T-helper 1 cell (primary cell): ENCODE data around the gene SAP25.
"Not testable (repeated sequence)": the region's sequence is repeated elsewhere in the genome, so short reads cannot be mapped to it uniquely, and the experiment has no call there.

Experiments used
- DNase-seq, 5 donors: peaks; one replicate each; pipeline ENCODE4 v3.0.0-alpha.2; 2012 to 2020

The SAP25 gene

GRCh38 chr7:100575206-100575631 lies 1.5 kb upstream of the SAP25 start:
- DNase-seq = no peak

- no peak for DNase-seq
Measured at GRCh38 chr7:100574362-100575205, 884 bp upstream of the SAP25 start.

GRCh38 chr7:100572949-100573675 lies 588 bp downstream of the SAP25 start:
- no peak for DNase-seq

DNA sequence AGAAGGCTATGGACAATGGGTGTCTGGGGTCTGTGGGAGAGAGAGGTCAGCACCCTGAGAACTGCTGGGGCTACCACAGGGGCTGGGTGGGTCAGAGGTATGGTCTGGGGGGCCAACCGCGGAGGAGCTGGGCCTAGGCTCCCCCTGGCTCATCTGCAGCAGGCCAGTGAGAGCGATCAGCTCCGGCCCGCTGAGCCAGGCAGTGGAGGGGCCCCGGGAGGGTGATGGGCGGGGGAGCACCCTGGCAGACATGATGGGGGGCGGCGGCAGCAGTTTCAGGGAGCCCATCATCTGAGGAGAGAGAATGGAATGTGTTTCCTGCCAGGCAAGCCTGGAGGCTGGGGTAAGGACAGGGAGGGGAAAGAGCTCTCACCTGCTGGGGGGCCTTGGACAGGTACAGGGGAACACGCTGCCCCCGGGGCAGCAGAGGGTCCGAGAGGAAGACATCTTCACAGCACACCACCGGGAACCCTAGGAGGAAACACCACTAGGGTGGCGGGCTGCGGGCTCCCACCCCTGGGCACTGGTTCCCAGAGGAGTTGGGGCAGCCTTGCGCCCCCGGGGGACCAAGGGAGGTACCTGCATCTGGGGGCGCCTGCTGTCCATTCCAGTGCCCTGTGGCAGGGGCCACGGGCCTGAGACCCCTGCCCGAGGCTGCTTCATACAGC lies 1.3 kb downstream of the SAP25 start:
- DNase-seq = no peak

DNA sequence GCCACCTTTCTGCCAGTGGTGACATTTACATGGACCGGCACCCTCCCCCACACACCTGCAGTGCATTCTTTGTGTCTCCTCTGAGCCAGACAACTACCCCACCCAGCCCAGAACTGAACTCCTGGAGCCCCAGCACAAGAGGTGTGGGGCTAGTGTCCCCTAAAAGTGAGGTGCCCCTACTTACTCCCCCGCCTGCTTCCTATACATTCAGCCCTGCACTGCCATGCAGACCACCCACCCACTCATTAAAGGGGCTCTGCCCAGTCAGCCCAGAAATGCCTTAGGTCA lies 1.9 kb downstream of the SAP25 start:
- DNase-seq = no peak

GRCh38 chr7:100570954-100571828 lies 2.5 kb downstream of the SAP25 start:
- no peak for DNase-seq

- DNase-seq = peak in 3 of 5 donors; percentile 39 to 48 (median 44)
Measured at GRCh38 chr7:100568896-100569844, 4.5 kb downstream of the SAP25 start.

GRCh38 chr7:100568176-100568895 lies 5.4 kb downstream of the SAP25 start:
- DNase-seq = no peak

GRCh38 chr7:100567751-100568175 lies 5.9 kb downstream of the SAP25 start:
- no peak for DNase-seq

GRCh38 chr7:100567031-100567730 lies 6.5 kb downstream of the SAP25 start:
- no peak for DNase-seq

DNA sequence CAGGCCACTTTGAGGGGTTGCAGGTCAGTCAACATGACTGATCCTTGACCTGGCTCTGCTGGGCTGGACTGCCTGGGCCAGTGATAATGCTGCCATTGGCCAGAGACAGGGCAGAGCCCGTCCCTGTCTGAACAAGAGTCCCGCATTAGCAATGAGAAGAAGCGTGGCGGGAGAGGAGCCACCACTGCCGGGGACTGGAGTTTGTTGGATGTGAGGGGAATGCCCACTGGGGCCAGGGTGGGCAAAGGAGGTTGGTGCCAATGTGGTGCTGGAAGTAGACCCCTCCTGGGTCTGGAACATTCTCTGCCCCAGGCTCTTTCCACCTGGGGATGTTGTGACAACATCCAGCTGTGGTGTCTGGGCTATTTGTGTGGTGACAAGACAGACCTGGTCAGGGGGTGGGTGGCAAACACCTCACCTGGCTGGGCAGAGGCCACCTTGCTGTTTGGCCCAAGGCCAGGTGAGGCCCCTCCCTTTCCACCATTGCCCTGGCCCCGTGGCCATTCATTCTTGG lies 7.6 kb downstream of the SAP25 start:
- DNase-seq = no peak

- DNase-seq = no peak
Measured at GRCh38 chr7:100565133-100565571, 8.5 kb downstream of the SAP25 start.

DNA sequence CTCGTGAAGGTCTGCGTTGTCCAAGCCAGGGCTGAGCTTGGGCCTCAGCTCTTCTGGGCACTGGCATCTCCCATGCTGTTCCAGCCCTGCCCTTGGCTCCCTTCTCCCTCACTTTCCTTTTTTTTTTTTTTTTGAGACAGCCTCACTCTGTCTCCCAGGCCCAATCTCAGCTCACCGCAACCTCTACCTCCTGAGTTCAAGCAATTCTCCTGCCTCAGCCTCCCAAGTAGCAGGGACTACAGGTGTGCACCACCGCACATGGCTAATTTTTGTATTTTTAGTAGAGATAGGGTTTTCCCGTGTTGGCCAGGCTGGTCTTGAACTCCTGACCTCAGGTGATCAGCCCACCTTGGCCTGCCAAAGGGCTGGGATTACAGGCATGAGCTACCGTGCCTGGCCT lies 9.3 kb downstream of the SAP25 start:
- not testable (repeated sequence) for DNase-seq

DNA sequence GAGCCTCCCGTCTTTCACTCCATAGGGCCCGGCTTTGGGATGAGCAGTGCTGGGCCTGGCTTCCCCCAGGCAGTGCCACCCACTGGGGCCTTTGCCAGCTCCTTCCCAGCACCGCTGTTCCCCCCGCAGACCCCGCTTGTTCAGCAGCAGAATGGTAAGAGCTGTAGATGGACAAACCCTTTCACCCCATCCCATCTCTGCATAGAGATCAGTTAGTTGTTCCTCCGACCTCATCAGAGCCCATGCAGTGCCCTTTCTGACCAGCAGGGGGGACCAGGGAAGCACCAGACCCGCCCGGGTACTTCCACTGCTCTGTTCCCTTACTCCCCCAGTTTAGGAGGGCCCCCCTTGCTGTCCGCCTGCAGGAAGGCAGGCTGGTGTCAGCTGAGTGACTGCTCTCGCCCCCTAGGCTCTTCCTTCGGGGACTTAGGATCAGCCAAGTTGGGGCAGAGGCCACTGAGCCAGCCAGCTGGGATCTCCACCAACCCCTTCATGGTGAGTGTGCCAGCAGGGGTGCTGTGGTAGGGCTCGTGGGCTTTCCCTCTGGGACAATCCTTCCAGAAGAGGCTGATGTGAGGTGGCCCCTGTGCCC lies 9.8 kb downstream of the SAP25 start:
- peak; percentile 55 to 80 (median 68) for DNase-seq

DNA sequence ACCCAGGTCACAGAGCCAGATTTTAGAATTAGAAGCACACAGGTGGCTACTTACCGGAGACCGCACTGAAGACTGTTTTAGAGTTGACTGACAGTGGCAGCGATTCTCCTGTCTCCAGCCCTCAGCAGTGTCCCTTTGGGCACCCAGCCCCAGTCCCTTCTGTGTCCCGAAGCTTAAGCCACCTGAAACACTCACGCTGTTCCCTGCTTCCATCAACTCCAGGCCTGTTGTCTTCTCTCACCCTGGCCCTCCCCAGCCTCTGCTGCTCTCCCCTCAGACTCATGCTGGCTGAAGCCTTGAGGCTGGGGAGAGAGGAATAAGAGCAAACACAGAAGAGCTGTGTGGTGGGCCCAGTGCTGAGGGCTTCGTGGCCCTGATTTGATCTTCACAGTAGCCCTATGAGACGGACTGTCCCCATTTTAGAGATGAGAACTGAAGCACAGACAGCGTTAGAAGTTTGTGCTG lies 10.6 kb downstream of the SAP25 start:
- DNase-seq = no peak

DNA sequence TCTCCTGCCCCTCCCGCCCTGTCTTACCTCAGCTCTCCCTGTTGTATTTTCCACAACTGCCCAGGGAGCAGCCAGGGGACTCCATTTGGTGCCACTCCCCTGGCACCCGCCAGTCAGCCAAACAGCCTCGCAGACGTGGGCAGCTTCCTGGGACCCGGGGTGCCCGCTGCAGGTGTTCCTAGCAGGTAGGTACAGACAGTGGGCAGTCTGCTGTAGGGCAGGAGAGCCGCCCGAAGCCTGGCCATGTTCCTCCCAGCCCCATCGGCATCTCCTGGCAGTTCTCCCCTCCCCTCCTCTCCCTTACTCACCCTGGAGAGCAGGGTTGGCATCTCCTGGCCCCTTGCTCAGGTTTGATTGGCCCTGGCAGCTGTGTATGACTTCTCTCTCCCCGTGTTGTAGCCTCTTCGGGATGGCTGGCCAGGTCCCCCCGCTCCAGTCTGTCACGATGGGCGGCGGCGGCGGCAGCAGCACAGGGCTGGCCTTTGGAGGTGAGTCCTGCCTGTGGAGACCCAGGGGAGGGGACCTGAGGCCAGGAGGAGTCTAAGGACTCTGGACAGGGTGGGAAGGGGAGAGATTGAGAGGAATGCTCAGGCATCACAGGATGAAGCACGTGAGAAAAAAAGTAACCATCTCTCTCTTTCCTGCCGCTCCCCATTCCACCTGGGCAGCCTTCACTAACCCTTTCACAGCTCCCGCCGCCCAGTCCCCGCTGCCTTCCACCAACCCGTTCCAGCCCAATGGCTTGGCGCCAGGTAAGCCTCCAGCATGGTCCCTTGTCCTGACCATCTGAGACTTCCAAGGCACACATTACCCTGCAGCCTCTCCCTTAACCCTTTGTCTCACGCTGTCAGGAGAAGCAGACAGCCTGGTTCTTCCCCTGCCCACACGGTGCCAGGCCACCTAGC lies 11.3 kb downstream of the SAP25 start:
- DNase-seq = no peak

DNA sequence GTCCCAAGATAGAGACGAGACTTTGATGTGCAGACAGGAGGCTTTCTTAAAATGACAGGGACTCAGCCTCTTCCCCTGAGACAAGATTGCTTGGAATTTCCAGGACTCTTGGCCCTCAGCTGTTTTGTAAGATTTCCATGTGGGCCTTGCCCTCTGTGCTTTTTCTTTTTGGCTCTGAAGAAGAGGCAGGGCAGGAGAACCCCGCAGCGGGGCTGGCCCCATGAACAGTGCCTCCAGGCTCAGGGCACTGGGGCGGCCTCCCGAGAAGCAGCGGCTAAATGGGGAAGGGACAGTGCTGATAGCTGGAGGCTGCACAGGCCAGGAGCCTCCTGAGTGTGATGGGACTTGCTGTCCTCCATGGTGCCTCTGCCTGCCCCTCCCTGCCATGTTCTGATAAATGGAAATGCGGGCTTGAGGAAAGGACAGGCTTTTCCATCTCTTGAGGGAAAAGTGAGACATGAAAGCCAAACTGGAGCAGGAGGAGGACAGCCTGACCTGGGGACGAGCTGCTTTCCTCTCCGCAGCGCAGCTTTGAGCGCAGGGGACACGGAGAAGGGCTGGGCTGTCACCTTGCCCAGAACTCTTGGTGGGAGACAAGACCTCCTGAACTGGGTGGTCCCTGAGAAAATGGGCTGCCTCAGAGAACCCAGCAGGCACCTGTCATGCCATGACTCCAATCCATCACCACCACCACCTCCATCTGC lies 12.1 kb downstream of the SAP25 start:
- DNase-seq = no peak
